Colonic mucosa (tissue), 4 donors: ENCODE data around the gene ARNT2. TPM values are rescaled to one million over a fixed set of nuclear protein-coding genes. Genes with fewer than 3 reads are reported as not detected.

Experiments used
- DNase-seq: peaks from one replicate; pipeline ENCODE4 v3.0.0-alpha.2; 2020
- H3K27ac ChIP-seq: fragments of 200-600 bp; one replicate; pipeline ENCODE4 v1.8.0; 2021
- H3K27me3 ChIP-seq: fragments of 200-600 bp; one replicate; pipeline ENCODE4 v1.8.0; 2021
- H3K36me3 ChIP-seq: fragments of 200-600 bp; one replicate; pipeline ENCODE4 v1.8.0; 2021
- H3K4me1 ChIP-seq: fragments of 200-600 bp; one replicate; pipeline ENCODE4 v1.8.0; 2021; ENCODE audit warnings: mild to moderate bottlenecking
- H3K4me3 ChIP-seq: fragments of 200-600 bp; one replicate; pipeline ENCODE4 v1.8.0; 2021
- H3K9ac ChIP-seq, 2 donors: one replicate each; pipeline ENCODE4 v1.7.0; 2013; ENCODE audit warnings: control low read depth in 2 of 2, low read depth in 2 of 2, low read length in 2 of 2
- H3K9me3 ChIP-seq: fragments of 200-600 bp; one replicate; pipeline ENCODE4 v1.8.0; 2021
- intact Hi-C: fragments of 100-400 bp; cut with DNase I; formaldehyde crosslinking; loops from one replicate; pipeline ENCODE4 v1.14.1; 2022
- total RNA-seq, 2 donors: library from RNA; stranded (reverse); fragmentation: NEBNext Ultra II Directional in 1 of 2; extraction: Animal tissue kit (Norgen Biotek cat#: 25700) in 1 of 2; gene quantifications; one replicate each; pipeline ENCODE4 v1.2.1, GENCODE V29; 2021
- TF ChIP-seq, protein P1 (sequence below): fragments of 200-600 bp; IDR thresholded peaks from one replicate; pipeline ENCODE4 v1.8.0; 2022; ENCODE audit warnings: antibody characterized with exemption, mild to moderate bottlenecking
- donor health status: healthy.
- donor health status: DM: no; HTN: no; CAD: no.
- donor health status: DM: no; HTN: no; CAD: no.

The ARNT2 gene
- total RNA-seq, 2 donors from 2014 or later = 1.6 to 2.7 TPM

- TF ChIP-seq, protein P1, sequence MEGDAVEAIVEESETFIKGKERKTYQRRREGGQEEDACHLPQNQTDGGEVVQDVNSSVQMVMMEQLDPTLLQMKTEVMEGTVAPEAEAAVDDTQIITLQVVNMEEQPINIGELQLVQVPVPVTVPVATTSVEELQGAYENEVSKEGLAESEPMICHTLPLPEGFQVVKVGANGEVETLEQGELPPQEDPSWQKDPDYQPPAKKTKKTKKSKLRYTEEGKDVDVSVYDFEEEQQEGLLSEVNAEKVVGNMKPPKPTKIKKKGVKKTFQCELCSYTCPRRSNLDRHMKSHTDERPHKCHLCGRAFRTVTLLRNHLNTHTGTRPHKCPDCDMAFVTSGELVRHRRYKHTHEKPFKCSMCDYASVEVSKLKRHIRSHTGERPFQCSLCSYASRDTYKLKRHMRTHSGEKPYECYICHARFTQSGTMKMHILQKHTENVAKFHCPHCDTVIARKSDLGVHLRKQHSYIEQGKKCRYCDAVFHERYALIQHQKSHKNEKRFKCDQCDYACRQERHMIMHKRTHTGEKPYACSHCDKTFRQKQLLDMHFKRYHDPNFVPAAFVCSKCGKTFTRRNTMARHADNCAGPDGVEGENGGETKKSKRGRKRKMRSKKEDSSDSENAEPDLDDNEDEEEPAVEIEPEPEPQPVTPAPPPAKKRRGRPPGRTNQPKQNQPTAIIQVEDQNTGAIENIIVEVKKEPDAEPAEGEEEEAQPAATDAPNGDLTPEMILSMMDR = no peak
- DNase-seq = no peak
- H3K36me3 ChIP-seq = no peaks in the 10 kb centered on the region
- no peaks in the 10 kb centered on the region for H3K27me3 ChIP-seq
- H3K9me3 ChIP-seq = no peaks in the 10 kb centered on the region
- no peak overlapping the region for H3K9ac ChIP-seq
- no peak overlapping the region for H3K27ac ChIP-seq
- no peaks in the 10 kb centered on the region for H3K4me1 ChIP-seq
- H3K4me3 ChIP-seq = no peak overlapping the region
- intact Hi-C loops = no loop called here
Observed at GRCh38 chr15:80512726-80513660, 108.8 kb downstream of the ARNT2 start.

DNA sequence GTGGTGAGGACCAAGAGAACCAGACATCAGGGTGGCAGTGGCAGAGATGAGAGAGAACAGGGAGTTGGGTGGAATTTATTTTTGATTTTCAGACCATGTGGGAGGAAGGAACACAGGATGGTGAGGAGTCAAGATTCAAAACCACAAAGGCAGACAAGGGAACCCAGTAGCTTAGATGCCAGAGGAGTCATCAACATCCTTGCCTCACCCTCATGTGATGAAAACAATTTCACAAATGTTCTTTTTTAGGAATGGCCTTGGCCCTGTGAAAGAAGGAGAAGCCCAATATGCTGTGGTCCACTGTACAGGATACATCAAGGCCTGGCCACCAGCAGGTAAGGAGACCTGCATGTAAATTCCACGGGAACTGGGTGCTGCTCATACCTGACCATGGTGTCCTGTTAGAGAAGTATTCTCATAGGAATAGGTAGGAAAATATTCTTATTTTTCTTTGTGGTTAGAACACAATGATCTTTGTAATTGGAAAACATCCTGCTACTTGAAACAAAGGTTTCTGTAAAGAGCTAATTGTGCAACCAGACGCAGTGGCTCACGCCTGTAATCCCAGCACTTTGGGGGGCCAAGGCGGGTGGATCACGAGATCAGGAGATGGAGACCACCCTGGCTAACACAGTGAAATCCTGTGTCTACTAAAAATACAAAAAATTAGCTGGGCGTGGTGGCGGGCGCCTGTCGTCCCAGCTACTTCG lies 110.0 kb downstream of the ARNT2 start:
- Histone ChIP-seq H3K4me3 (no peak overlapping the region), H3K4me1 (no peaks in the 10 kb centered on the region), H3K9ac (no peak overlapping the region), H3K9me3 (no peaks in the 10 kb centered on the region), H3K27ac (no peak overlapping the region), H3K36me3 (no peaks in the 10 kb centered on the region), H3K27me3 (no peaks in the 10 kb centered on the region)
- intact Hi-C loops = no loop called here
- TF ChIP-seq, protein P1 = no peak
- no peak for DNase-seq

DNA sequence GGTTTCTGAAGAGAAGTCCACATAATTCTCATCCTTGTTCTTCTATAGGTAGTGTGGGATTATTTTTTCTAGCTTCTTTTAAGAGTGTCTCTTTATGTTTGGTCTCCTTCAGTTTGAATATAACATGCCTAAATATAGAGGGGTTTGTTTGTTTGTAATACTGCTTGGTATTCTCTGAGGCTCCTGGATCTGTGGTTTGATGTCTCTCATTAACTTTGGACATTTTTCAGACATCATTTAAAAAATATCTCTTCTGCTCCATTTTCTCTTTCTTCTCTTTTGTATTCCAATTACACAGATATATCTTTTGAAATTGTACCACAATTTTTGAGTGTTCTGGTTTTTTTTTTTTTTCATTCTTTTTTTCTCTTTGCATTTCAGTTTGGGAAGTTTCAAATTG lies 113.1 kb downstream of the ARNT2 start:
- Histone ChIP-seq H3K27me3 (no peaks in the 10 kb centered on the region), H3K9ac (no peak overlapping the region), H3K4me1 (no peaks in the 10 kb centered on the region), H3K9me3 (no peaks in the 10 kb centered on the region), H3K36me3 (no peaks in the 10 kb centered on the region), H3K27ac (no peak overlapping the region), H3K4me3 (no peak overlapping the region)
- no peak for DNase-seq
- TF ChIP-seq, protein P1 = no peak
- intact Hi-C loops = no loop called here

DNA sequence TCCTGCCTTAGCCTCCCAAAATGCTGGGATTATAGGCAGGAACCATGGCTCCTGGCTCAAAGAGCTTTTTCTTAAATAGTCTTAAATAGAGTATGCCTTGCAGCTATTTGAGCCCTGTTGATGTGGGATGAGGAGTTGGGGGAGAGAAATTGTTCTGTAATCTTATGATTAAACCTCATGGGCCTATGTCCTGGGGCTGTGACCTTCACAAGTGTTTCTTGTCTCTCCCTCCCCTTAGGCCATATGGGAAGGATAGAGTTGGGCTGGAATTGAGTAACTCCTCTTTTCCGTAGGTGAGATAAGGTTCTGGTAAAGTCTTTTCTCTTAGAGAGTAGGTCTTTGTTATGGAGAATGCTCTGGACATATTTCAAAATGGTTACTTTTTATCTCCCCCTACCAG lies 114.3 kb downstream of the ARNT2 start:
- TF ChIP-seq, protein P1 = no peak
- Histone ChIP-seq H3K9ac (no peak overlapping the region), H3K4me1 (no peaks in the 10 kb centered on the region), H3K4me3 (no peak overlapping the region), H3K27ac (no peak overlapping the region), H3K36me3 (no peaks in the 10 kb centered on the region), H3K27me3 (no peaks in the 10 kb centered on the region), H3K9me3 (no peaks in the 10 kb centered on the region)
- no peak for DNase-seq
- intact Hi-C loops = no loop called here

- no peaks in the 10 kb centered on the region for H3K4me1 ChIP-seq
- no peaks in the 10 kb centered on the region for H3K27me3 ChIP-seq
- H3K4me3 ChIP-seq = no peak overlapping the region
- TF ChIP-seq, protein P1 = no peak
- H3K36me3 ChIP-seq = no peaks in the 10 kb centered on the region
- H3K9ac ChIP-seq = no peak overlapping the region
- DNase-seq = no peak
- no peaks in the 10 kb centered on the region for H3K9me3 ChIP-seq
- intact Hi-C loops = no loop called here
- H3K27ac ChIP-seq = no peak overlapping the region
Observed at GRCh38 chr15:80523746-80524145, 119.6 kb downstream of the ARNT2 start.
